Effector memory CD8-positive, alpha-beta T cell (primary cell): Measurements from ENCODE around the gene C10orf53.

Experiments
- ATAC-seq: fragments of 150-1000 bp; cut with Tn5 transposase; replicated peaks from 2 replicates; pipeline ENCODE4 v1.10.0; 2021; ENCODE audit warnings: mild to moderate bottlenecking, moderate library complexity
- DNase-seq, 3 experiments: peaks; one replicate each; pipeline ENCODE4 v3.0.0; 2021
- H3K27ac Mint-ChIP-seq, 2 donors: one replicate each; pipeline ENCODE4 v1.8.0; 2022; ENCODE audit warnings: mild to moderate bottlenecking in 2 of 2, mixed read lengths in 2 of 2, moderate library complexity in 2 of 2
- H3K27me3 Mint-ChIP-seq, 2 donors: one replicate each; pipeline ENCODE4 v1.8.0; 2022; ENCODE audit warnings: mixed read lengths in 2 of 2
- H3K36me3 Mint-ChIP-seq: one replicate; pipeline ENCODE4 v1.8.0; 2022; ENCODE audit warnings: mild to moderate bottlenecking, moderate library complexity, mixed read lengths; ENCODE audit not compliant: insufficient read depth
- H3K4me1 Mint-ChIP-seq, 2 donors: one replicate each; pipeline ENCODE4 v1.8.0; 2022; ENCODE audit warnings: low read depth in 2 of 2, mixed read lengths in 2 of 2
- H3K4me3 Mint-ChIP-seq, 2 donors: one replicate each; pipeline ENCODE4 v1.8.0; 2022; ENCODE audit warnings: mild to moderate bottlenecking in 2 of 2, mixed read lengths in 2 of 2, moderate library complexity in 2 of 2
- H3K9me3 Mint-ChIP-seq, 2 donors: one replicate each; pipeline ENCODE4 v1.8.0; 2022; ENCODE audit warnings: mixed read lengths in 2 of 2

Gene C10orf53

GRCh38 chr10:49647985-49648795, 31.3 kb upstream of the C10orf53 start:
- DNase-seq, result no peak
- no peak for ATAC-seq
- Mint-ChIP-seq H3K27me3 (peaks cover 40 to 57% of the 10 kb centered on the region in 2 donors), H3K27ac (no peak overlapping the region), H3K9me3 (no peaks in the 10 kb centered on the region), H3K4me3 (no peak overlapping the region), H3K36me3 (no peaks in the 10 kb centered on the region), H3K4me1 (peaks cover 0 to 4% of the 10 kb centered on the region in 2 donors)

GRCh38 chr10:49649294-49649693, 30.2 kb upstream of the C10orf53 start:
- peaks cover 0 to 4% of the 10 kb centered on the region in 2 donors for H3K4me1 Mint-ChIP-seq
- H3K27ac Mint-ChIP-seq, result no peak overlapping the region
- H3K9me3 Mint-ChIP-seq, result no peaks in the 10 kb centered on the region
- no peaks in the 10 kb centered on the region for H3K36me3 Mint-ChIP-seq
- H3K4me3 Mint-ChIP-seq, result no peak overlapping the region
- ATAC-seq (no peak), DNase-seq (no peak)
- H3K27me3 Mint-ChIP-seq, result peaks cover 31 to 47% of the 10 kb centered on the region in 2 donors

- DNase-seq, result no peak
- peaks cover 26 to 42% of the 10 kb centered on the region in 2 donors for H3K27me3 Mint-ChIP-seq
- H3K9me3 Mint-ChIP-seq, result no peaks in the 10 kb centered on the region
- no peak overlapping the region for H3K4me3 Mint-ChIP-seq
- H3K4me1 Mint-ChIP-seq, result peaks cover 0 to 4% of the 10 kb centered on the region in 2 donors
- no peak overlapping the region for H3K27ac Mint-ChIP-seq
- H3K36me3 Mint-ChIP-seq, result no peaks in the 10 kb centered on the region
- ATAC-seq, result no peak
Observed at GRCh38 chr10:49649936-49650723, 29.3 kb upstream of the C10orf53 start.

- Mint-ChIP-seq H3K36me3 (no peaks in the 10 kb centered on the region), H3K27ac (no peak overlapping the region), H3K9me3 (no peaks in the 10 kb centered on the region), H3K27me3 (peaks cover 31 to 42% of the 10 kb centered on the region in 2 donors), H3K4me1 (peaks cover 0 to 4% of the 10 kb centered on the region in 2 donors), H3K4me3 (no peak overlapping the region)
- no peak for DNase-seq
- no peak for ATAC-seq
Observed at GRCh38 chr10:49650724-49651034, 28.8 kb upstream of the C10orf53 start.

- DNase-seq (no peak), ATAC-seq (no peak)
- no peak overlapping the region for H3K27ac Mint-ChIP-seq
- H3K4me3 Mint-ChIP-seq, result no peak overlapping the region
- H3K4me1 Mint-ChIP-seq, result peaks cover 0 to 4% of the 10 kb centered on the region in 2 donors
- peaks cover 36 to 46% of the 10 kb centered on the region in 2 donors for H3K27me3 Mint-ChIP-seq
- H3K36me3 Mint-ChIP-seq, result no peaks in the 10 kb centered on the region
- H3K9me3 Mint-ChIP-seq, result no peaks in the 10 kb centered on the region
Observed at GRCh38 chr10:49651039-49651835, 28.2 kb upstream of the C10orf53 start.

- Mint-ChIP-seq H3K4me3 (no peak overlapping the region), H3K9me3 (peaks cover 0 to 4% of the 10 kb centered on the region in 2 donors), H3K4me1 (peaks cover 0 to 4% of the 10 kb centered on the region in 2 donors), H3K36me3 (no peaks in the 10 kb centered on the region), H3K27ac (no peak overlapping the region), H3K27me3 (peaks cover 42 to 53% of the 10 kb centered on the region in 2 donors)
- DNase-seq (no peak), ATAC-seq (no peak)
Observed at GRCh38 chr10:49651917-49652316, 27.5 kb upstream of the C10orf53 start.

GRCh38 chr10:49652421-49653272, 26.8 kb upstream of the C10orf53 start:
- Mint-ChIP-seq H3K27ac (no peak overlapping the region), H3K9me3 (peaks cover 0 to 4% of the 10 kb centered on the region in 2 donors), H3K4me3 (no peak overlapping the region), H3K4me1 (peaks cover 0 to 4% of the 10 kb centered on the region in 2 donors), H3K27me3 (peaks cover 38 to 56% of the 10 kb centered on the region in 2 donors), H3K36me3 (no peaks in the 10 kb centered on the region)
- ATAC-seq (no peak), DNase-seq (no peak)

GRCh38 chr10:49653273-49653929, 26.1 kb upstream of the C10orf53 start:
- DNase-seq (no peak), ATAC-seq (no peak)
- Mint-ChIP-seq H3K4me1 (peaks cover 0 to 4% of the 10 kb centered on the region in 2 donors), H3K9me3 (peaks cover 0 to 4% of the 10 kb centered on the region in 2 donors), H3K36me3 (no peaks in the 10 kb centered on the region), H3K27me3 (peaks cover 31 to 56% of the 10 kb centered on the region in 2 donors), H3K27ac (no peak overlapping the region), H3K4me3 (no peak overlapping the region)

GRCh38 chr10:49654036-49654693, 25.3 kb upstream of the C10orf53 start:
- DNase-seq, result no peak
- Mint-ChIP-seq H3K36me3 (no peaks in the 10 kb centered on the region), H3K4me3 (no peak overlapping the region), H3K4me1 (peaks cover 0 to 4% of the 10 kb centered on the region in 2 donors), H3K27me3 (peaks cover 37 to 56% of the 10 kb centered on the region in 2 donors), H3K9me3 (peaks cover 6 to 7% of the 10 kb centered on the region in 2 donors), H3K27ac (no peak overlapping the region)
- ATAC-seq, result no peak

- Mint-ChIP-seq H3K4me1 (no peaks in the 10 kb centered on the region), H3K27me3 (peaks cover 40 to 52% of the 10 kb centered on the region in 2 donors), H3K27ac (no peak overlapping the region), H3K36me3 (no peaks in the 10 kb centered on the region), H3K4me3 (no peak overlapping the region), H3K9me3 (peaks cover 9 to 16% of the 10 kb centered on the region in 2 donors)
- DNase-seq (no peak), ATAC-seq (no peak)
Observed at GRCh38 chr10:49655099-49655498, 24.4 kb upstream of the C10orf53 start.

GRCh38 chr10:49656845-49657493, 22.5 kb upstream of the C10orf53 start:
- no peak overlapping the region for H3K27ac Mint-ChIP-seq
- H3K4me1 Mint-ChIP-seq, result no peaks in the 10 kb centered on the region
- peaks cover 9 to 17% of the 10 kb centered on the region in 2 donors for H3K9me3 Mint-ChIP-seq
- no peaks in the 10 kb centered on the region for H3K36me3 Mint-ChIP-seq
- DNase-seq, result no peak
- ATAC-seq, result no peak
- H3K27me3 Mint-ChIP-seq, result peaks cover 36 to 37% of the 10 kb centered on the region in 2 donors
- no peak overlapping the region for H3K4me3 Mint-ChIP-seq
